ACHN (cell line): Measurements from ENCODE around the gene SMTNL2.
"Not testable (repeated sequence)": the region's sequence is repeated elsewhere in the genome, so short reads cannot be mapped to it uniquely, and the experiment has no call there.

Experiments used
- DNase-seq: peaks from one replicate; pipeline ENCODE4 v3.0.0-alpha.2; 2015
- in situ Hi-C: cut with HindIII; loops from 2 replicates; pipeline ENCODE4 v1.10.0; 2017; ENCODE audit warnings: low sequenced_read_pairs, low pct_ligation_motif_present, low pct_unique_long_range_greater_than_20kb

Gene SMTNL2

DNA sequence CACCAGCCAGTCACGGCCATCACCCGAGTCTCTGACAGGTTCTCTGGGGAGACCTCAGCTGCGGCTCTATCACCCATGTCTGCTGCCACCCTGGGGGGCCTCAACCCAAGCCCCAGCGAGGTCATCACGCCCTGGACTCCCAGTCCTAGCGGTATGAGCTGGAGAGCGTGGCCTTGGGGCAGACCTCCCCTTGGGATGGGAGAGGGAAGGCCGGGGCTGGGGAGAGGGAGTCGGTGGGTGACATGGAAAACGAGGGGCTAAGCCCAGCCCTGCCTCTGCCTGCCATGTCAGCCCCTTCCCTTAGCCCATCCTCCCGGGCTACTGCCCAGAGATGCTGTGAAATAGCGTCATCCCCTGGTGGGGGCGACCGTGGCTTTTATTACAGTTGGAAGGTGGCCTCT lies 8.7 kb downstream of the SMTNL2 start:
- DNase-seq, result no peak
- in situ Hi-C loops, result no loop called here

DNA sequence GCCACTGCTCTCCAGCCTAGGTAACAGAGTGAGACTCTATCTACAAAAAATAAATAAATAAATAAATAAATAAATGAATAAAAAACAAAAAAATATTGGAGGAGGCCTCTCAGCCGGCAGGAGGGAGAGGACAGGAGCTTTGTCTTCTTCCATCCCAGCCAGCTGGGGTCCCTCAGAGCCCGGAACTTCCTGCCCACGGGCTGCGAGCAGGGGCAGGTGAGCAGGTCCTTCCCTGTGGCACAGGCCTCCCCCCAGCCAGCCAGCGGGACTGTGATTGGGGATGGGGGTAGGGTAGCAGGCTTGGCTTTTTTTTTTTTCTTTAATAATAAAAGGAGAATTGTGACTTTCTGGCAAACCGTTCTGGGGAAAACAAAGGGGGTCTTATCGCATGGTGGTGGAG lies 10.1 kb downstream of the SMTNL2 start:
- in situ Hi-C loops, result no loop called here
- DNase-seq, result no peak

GRCh38 chr17:4594931-4595684 lies 10.8 kb downstream of the SMTNL2 start:
- in situ Hi-C loops, result no loop called here
- DNase-seq, result no peak

GRCh38 chr17:4595685-4596342 lies 11.5 kb downstream of the SMTNL2 start:
- DNase-seq, in situ Hi-C loops: not testable (repeated sequence)

GRCh38 chr17:4596636-4597380 lies 12.5 kb downstream of the SMTNL2 start:
- DNase-seq, result no peak
- in situ Hi-C loops, result no loop called here

DNA sequence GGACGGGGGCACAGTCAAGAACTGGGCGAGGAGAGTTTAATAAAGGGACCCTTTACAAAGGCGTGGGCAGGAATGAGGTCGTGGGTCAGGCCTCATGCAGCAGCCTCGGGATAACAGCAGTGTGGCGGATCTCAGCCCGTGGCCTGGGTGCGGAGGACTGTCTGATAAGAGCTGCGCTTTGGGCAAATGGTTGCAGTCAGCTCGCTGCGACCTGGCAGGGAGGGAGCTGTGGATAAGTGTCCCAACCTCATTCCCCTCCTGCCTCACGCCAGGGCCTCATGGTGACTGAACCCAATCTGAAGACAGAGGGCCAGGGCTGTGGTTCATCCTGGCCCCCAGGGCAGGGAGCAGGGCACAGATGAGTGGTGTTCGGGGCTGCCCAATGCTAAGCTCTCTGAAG lies 13.6 kb downstream of the SMTNL2 start:
- no peak for DNase-seq
- in situ Hi-C loops, result no loop called here

DNA sequence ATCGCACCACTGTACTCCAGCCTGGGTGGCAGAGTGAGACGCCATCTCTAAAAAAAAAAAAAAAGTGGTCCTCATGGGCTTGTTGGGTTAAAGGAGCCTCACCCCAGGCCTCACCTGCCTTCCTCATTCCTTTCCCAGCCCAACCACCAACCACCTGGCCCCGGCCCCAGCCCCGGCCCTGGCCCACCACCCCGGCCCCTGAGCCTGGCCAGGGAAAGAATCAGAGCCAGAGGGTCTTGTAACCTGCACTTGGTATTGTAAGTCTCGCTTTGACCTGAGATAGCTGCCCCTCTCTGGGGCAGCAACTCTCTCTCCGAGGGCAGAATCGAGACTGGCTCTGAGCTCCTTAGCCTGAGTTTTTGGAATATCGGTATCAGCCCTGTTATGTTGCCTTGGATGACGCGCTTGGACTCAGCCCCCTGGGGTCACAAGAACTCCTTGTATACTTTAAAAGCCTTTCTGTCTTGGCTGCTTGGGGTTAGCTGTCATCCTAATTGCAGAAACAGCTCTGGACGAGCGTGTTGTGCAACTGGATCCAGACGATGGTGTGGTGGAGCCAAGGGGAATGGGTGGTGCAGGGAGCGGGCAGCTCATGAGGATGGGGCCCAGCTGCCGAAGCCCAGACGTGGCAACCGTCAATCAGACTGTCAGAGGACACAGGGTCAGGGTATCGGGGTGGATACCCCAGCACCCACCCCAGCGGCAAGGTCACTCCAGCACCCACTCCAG lies 14.6 kb downstream of the SMTNL2 start:
- no peak for DNase-seq
- in situ Hi-C loops, result no loop called here

DNA sequence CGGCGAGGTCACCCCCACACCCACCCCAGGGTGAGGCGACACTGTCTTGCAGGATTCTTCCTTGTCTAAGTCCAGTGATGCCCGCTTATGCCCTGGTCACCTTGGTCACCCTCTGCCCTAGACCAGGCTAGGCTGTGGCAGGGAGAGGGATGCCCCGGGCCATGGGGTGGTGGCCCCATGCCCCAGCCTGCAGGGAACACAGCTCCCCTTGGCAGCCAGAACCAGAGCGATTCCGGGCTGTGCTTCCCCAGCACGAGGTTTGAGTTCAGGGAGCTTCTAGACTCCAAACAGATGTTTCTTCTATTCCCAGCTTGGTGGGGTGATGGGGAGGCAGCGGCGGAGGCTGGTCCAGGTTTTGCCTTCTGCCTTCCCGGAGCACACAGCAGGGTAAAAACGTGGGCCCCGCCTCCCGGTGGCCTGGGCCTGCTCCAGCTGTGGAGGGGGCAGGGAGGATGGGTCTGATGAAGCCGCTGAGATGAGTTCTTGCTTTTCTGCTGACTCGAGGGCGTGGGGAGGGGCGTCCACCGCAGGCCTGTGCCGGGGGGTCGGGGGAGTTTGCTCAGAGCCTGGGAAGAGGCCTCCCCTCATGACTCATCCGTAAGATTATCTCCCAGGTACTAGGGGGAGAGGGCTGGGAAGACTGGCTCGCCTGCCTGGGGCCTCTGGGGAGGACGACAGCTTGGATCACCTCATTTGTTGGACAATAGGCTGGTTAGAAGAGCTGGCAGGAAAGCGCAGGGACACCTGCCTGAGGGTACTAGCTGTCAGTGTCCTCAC lies 15.4 kb downstream of the SMTNL2 start:
- in situ Hi-C loops, result no loop called here
- no peak for DNase-seq

DNA sequence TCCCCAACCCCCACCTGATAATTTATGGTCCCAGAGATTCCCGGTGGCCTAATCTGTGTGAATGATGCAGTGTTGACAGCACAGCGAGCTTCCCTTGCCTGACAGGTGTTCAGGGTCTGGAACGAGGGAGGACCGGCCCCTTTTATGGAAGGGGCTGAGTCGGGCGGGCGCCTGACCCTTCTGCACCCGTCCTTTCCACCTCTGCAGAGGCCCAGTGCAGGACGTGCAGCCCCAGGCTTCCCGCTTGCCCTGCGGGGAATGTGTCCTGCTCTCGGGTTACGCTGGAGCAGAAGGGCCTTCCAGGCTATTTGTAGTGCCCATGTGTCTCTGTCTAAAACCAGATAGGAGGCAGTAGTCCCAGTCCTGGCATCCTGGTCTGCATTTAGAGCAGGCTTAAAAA lies 16.2 kb downstream of the SMTNL2 start:
- no peak for DNase-seq
- in situ Hi-C loops, result no loop called here

DNA sequence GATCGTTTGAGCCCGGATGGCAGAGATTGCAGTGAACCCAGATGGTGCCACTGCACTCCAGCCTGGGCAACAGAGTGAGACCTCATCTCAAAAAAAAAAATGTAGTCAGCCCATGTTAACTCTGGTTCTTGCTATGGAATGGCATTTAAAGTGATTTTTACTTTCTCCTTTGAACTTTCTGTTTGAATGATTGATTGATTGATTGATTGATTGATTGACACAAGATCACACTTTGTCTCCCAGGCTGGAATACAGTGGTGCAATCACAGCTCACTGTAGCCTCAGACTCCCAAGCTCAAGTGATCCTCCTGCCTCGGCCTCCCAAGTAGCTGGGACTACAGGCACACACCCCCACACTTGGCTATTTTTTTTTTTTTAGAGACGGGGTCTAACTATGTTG lies 17.0 kb downstream of the SMTNL2 start:
- no peak for DNase-seq
- in situ Hi-C loops, result no loop called here

- in situ Hi-C loops, result no loop called here
- no peak for DNase-seq
These were observed 17.7 kb downstream of the SMTNL2 start for GRCh38 chr17:4602041-4602440.

DNA sequence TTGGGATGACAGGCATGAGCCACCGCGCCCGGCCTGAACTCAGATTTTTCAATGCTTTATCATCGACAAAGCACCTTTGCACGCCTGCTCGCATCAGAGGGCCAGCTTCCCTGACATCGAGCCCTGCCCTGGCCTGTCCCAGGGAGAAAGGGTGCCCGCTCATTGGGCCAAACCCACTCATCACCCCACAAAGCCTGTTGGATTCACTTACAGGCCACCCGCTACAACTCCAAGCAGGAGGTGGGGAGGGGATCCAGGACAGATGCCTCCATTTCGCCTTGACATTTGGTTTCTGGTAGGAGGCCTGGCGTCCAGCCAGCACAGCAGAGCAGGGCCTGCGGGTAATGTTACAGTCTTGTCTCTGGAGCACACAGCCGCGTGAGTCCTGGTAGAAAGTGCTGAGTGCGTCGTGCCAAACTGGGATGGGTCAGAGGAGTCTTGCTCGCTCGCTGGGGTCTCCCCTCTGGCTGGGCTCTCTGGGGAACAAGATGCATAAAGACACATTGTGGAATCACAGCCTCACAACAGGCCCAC lies 19.8 kb downstream of the SMTNL2 start:
- in situ Hi-C loops, result no loop called here
- DNase-seq, result no peak

- in situ Hi-C loops, DNase-seq: not testable (repeated sequence)
These were observed 20.4 kb downstream of the SMTNL2 start for GRCh38 chr17:4604736-4605135.

GRCh38 chr17:4605826-4606225 lies 21.5 kb downstream of the SMTNL2 start:
- DNase-seq, result no peak
- in situ Hi-C loops, result no loop called here

- no peak for DNase-seq
- in situ Hi-C loops, result no loop called here
These were observed 23.0 kb downstream of the SMTNL2 start for GRCh38 chr17:4607261-4607741.

DNA sequence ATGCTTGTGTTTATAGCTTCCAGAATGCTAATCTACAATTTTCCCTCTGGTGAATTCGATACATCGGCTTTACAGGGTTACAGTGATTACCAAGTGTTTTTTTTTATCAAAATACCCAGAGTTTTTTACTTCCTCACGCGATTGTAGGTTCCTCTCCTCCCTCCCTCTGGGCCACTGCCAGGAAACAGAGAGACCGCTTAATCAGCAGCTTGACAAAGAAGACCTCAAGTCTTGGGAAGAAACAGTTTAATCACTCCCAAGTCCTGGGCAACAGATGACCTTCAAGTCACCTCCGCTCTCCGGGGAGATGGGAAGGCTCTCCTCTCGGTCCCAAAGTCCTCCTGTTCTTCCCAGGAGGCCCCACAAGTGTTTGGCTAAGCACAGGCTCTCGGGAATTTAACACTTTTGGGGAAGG lies 23.5 kb downstream of the SMTNL2 start:
- in situ Hi-C loops, result no loop called here
- no peak for DNase-seq

DNA sequence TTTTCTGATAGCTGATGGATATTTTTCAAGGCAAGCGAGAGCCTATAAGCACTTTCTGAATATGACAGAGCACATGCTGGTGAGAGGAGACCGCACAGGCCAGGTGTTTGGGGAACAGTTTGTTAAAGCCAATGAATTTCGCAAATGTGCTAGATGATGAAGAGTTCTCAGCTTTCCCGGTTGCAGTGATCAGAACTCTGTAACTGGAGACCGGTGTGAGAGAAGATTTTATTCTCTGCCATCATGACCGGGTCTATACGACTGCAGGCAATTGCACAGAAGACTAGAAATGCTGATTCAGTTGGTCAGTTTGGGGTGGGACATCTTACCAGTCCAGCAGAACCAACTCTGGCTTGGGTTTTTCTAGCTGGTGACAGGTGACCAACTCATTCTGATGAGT lies 25.4 kb downstream of the SMTNL2 start:
- in situ Hi-C loops, result no loop called here
- DNase-seq, result no peak

DNA sequence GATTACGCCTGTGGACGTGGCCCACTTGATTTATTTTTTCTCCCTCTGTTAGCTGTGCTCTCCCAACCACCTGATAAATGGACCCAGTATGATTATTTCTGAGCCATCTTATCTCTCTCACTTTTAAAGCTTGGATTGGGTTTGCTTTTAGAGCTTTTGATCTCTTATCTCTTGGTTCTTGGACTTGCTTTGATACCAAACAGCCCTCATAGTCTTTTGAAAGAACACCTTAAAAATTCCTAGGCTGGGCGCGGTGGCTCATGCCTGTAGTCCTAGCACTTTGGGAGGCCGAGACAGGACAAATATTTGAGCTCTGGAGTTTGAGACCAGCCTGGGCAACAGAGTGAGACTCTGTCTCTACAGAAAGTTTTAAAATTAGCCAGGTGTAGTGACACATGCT lies 25.8 kb downstream of the SMTNL2 start:
- no peak for DNase-seq
- in situ Hi-C loops, result no loop called here
